T47D (cell line): Measurements from ENCODE around the gene OR4K5.

Experiments used
- DNase-seq, 2 experiments: peaks; one replicate each; pipeline versions ENCODE4 v3.0.0 to v3.0.0-alpha.2; 2011 to 2012; ENCODE audit warnings: low read depth in 1 of 2, low spot score in 1 of 2
- JUND ChIP-seq: IDR thresholded peaks from 2 replicates; pipeline ENCODE4 v1.6.1; 2012; ENCODE audit warnings: low read depth
- in situ Hi-C: cut with HindIII; loops from 2 replicates; pipeline ENCODE4 v1.10.0; 2016; ENCODE audit warnings: low sequenced_read_pairs, low pct_unique_long_range_greater_than_20kb

OR4K5 gene, protein sequence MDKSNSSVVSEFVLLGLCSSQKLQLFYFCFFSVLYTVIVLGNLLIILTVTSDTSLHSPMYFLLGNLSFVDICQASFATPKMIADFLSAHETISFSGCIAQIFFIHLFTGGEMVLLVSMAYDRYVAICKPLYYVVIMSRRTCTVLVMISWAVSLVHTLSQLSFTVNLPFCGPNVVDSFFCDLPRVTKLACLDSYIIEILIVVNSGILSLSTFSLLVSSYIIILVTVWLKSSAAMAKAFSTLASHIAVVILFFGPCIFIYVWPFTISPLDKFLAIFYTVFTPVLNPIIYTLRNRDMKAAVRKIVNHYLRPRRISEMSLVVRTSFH

DNA sequence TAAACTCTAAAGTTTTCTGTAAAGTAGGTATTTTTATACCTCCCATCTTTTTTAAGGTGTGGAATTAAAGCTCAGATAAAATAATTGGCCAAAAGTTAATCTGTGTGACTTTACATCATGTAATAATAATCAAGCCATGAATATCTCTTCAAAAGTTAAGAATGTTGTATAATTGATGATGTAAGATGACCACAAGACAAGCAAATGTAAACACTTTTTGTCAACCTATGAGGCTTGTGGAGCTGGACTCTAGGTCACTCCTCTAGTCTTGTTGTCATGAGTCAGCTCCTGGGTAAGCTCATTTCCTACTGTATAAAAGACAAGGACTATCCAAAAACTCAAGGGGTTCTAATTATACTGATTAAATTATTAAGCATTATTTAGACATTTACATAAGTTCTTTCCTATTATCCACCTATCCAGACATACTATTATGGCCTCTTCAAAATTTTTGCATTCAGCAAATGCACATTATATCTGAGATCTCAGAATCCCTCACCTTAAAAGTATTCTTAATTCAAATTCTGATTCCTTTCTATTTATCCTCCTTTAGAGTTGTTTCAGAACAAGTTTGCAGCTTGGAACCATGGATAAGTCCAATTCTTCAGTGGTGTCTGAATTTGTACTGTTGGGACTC is at the start of gene OR4K5:
OR4K5 (plus strand) TSS at position 587 of the 637 bp plus-strand sequence; CDS start at position 587, 0 bp downstream.
- DNase-seq = no peak
- in situ Hi-C loops = no loop called here
- TF ChIP-seq JUND = no peak

DNA sequence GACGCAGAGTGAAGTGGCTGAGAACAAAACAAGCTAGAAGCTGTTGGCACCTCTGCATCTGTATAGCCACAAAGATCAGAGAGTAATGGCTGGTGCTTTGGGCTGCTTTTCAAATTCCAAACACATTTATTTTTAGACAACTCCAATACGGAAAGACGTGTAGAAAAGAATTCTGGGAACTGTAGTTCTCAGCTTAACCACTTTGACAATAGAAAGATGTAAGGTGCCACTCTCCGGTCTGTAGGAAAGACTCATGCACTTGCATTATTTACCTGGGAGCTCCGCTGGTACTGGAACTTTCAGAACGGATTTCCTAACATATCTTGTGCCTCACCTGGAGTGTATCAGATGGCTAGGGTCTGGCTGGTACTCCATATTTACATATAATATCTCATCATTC is 47.2 kb upstream of the OR4K5 start:
- in situ Hi-C loops = no loop called here

DNA sequence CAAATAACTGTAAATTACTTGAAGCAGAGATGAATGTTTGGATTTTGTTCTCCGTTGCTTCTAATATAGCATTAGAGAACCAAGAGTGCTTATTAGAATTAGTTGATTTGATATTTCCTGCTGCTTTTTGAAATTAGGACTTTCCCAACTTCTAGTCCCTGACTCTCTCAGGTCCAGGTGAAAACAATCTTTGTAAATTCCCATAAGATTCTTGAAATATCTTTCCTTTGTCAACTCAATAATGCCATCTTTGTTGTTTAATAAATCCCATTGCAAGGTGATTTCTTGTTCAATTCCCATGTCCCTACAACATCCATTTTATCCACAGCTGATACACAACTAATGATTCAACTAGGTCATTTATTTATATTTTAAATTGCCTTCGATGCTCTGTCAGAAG is 45.6 kb upstream of the OR4K5 start, which contains the start of gene OR4K2:
OR4K2 (plus strand) TSS at position 301 of the 400 bp plus-strand sequence. CDS start 1,126 bp downstream, outside the sequence.
- in situ Hi-C loops = no loop called here
- no peak for DNase-seq
- TF ChIP-seq JUND = no peak

More for the DNA sequence above, 47.2 kb upstream of the OR4K5 start:
- TF ChIP-seq JUND = no peak
- DNase-seq = peak; percentile 2 to 11

DNA sequence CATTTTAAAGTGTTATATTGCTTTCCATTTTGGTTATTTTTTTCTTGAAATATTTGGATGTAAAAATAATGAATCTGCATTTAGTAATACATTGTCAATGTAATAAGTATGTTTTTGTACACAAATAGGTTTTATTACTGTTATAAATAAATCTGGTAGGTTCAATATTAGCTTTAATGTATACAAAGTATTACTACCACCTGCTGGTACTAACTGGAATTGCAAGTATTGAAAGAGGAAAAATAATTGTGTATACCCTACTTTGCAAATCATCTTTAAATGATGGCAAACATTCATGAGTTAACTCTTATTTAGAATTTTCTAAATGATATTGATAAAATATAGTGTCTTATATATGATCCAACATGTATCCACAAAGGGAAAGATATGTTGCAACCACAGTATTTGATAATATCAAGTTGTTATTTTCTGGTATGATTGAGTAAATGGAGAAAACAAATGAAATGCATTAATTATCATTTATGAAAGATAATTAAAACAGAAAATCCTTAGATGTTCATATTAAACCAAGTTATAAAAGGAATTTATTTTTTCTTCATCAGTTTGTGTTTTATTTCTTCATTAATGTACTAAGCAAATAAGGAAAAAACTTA is 42.3 kb upstream of the OR4K5 start:
- no peak for TF ChIP-seq JUND
- in situ Hi-C loops = no loop called here
- peak in 1 of 2 experiments; percentile 17 for DNase-seq

DNA sequence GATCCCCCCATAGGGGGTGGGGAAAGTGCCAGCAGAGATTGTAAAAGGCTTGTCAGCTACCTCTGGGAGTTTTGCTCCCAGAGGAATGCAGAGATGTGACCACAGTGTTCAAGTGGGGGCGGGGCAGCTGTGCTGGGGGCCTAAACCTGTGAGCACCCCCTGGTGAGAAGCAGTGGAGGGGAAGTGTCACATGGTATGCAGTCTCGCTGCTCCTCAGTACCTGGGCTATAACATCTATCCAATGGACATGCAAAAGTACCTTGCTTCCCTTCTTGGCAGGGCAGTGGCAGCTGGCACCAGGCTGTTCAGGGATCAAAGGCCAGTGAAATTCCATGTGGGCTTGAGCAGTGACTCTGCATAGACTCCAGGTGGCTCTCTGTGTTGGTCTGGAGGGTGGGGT is 25.1 kb upstream of the OR4K5 start:
- no peak for DNase-seq
- in situ Hi-C loops = no loop called here
- TF ChIP-seq JUND = no peak

DNA sequence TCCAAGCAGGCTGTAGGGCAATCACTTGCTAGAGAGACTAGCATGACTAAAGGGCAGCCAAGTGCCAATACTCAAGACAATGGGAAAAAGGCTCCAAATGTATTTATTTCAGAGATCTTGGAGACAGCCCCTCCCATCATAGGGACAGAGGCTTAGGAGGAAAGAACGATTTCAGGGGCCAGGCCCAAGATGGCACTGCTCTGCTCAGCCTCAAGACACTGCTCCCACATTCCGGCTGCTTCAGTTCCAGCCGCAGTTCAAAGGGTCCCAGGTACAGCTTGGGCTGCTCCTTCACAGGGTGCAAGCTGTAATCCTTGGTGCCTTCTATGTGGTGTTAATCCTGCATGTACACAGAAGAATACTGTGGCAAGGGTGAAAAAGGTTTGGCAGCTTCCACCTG is 19.4 kb upstream of the OR4K5 start:
- in situ Hi-C loops = no loop called here
- no peak for TF ChIP-seq JUND
- DNase-seq = no peak

DNA sequence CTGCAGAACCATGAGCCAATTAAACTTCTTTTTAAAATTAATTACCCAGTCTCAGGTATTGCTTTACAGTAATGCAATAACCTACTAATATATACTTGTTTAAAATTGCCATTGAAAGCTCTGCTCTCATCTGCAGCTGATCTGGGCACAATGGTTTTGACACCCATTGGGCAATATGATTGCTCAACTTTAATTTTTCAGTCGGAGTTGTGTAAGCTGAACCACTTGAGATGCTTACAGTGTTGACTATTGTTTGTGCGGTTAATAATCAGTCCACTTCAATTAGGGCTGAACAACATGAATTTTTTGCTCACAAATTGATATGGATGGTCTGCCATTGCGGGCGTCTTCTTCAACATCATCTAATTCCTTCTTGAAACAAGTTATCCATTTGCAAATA is 18.0 kb upstream of the OR4K5 start:
- no peak for TF ChIP-seq JUND
- in situ Hi-C loops = no loop called here
- no peak for DNase-seq

DNA sequence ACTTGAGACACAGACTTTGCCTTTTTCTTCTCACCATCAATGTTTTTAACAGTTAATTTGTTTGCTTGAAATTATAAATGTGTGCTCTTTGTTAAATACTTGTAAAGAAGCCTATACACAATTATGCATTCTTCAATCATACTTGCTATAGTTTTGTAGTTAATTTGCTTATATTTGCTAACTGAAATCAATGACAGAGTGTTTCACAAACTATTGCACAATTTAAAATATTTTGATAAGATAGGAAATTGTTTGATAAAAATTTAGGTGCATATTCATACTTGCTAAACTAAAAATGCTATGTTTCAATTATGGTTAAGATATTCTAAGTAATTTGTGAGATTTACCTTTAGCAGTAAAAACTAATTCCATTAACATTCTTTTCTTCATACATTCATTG is 13.7 kb upstream of the OR4K5 start:
- no peak for TF ChIP-seq JUND
- no peak for DNase-seq
- in situ Hi-C loops = no loop called here

DNA sequence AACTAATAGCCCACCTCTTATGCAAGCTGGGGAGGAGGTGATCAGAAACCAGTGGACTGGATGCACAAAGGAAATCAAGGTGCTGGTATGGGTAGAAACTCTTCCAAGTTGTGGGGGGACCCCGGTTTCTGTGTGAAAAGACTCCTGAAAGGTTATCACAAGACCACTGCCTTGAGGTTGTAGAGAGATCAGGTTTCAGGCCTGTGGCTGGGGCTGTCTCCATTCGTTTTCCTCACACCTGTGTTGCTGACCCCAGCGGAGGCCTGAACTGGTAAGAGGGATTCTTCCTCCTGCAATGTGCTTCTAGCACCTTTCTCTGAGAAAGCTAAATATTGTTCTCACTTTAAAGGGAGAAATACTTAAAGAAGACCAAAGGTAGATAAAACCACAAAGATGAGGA is 9.3 kb upstream of the OR4K5 start:
- DNase-seq = no peak
- no peak for TF ChIP-seq JUND

DNA sequence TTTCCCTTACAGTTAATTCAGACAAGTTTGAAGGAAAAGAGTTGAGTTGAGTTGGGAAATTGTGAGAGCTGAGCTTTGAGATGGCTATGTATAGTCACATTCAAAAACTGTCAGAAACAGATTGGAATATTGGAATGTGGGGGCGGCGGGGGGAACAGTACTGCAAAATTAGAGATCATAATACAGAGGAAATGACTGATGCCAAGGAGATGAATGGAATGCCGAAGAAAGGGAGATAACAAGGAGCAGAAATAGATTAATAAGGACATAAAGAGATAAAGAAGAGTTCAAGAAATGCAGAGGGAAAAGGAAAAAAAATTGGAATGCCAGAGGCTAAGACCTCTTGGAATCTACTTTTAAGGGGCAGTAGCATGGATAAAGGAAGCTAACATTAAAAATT is 3.2 kb upstream of the OR4K5 start:
- in situ Hi-C loops = no loop called here
- no peak for TF ChIP-seq JUND
- no peak for DNase-seq

More for the DNA sequence above, 9.3 kb upstream of the OR4K5 start:
- in situ Hi-C loops = no loop called here

DNA sequence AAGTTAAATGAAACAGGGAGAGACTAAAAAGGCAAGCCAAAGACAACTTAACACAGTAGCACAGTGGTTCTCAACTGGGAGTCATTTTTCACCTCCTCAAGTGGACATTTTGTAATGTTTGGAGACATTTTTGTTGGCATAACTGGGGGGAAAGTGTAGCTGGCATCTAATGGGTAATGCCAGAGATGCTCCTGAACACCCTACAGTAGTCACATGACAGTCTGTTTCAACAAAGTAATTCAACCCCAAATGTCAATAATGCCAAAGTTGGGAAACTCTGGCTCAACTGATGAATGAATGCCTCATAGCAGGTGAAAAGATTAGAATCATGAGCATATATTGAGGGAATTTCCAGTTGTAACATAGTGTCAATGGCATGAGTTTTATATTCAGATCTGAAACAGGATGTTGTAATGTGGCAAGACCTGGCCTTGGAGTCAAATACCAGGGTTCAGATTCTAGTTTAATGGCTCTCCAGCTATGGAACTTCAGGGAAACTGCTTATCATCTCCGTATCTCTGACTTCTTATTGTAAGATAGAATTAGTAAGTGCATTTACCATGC is 2.4 kb upstream of the OR4K5 start:
- no peak for TF ChIP-seq JUND
- peak in 1 of 2 experiments; percentile 19 for DNase-seq
- in situ Hi-C loops = no loop called here

DNA sequence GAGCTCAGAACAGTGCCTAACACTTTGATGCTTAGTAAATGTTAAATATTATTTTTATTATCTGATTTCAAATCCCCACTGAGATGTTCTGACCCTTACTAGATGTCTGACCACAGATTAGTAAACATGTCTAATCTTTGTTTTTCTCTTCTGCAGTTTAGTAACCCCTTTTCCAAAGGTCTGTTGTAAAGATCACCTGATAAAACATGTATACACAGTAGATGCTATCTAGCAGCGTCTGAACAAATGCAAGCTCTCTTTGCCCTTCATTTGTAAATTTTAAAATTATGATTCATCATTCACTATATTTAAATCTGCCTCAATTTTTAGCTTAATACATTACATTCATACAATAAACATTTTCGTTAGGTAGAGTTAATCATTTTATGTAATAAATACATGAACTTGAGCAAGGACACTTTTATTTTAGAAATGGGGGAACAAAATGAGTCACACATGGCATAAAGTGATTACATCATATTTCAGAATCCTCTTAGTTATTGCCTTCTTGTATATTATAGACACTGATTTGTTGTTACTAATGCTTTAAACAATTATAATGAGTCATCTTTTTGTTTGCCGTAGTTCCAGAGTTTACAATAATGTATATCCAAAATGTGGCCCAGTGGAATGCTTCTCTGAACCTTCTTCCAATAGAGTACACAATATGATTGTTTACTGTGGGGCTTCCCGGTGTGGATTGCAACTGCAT is 1.7 kb upstream of the OR4K5 start:
- no peak for TF ChIP-seq JUND
- in situ Hi-C loops = no loop called here

More for the DNA sequence above, 1.7 kb upstream of the OR4K5 start:
- peak in 1 of 2 experiments; percentile 1 for DNase-seq
